ENCODE measurements around the gene SPSB1. TPM values are rescaled to one million over a fixed set of nuclear protein-coding genes. Genes with fewer than 3 reads are reported as not detected.

Gene SPSB1
- total RNA-seq, 1 experiment from 2014 or later, result 2.9 TPM

- Histone ChIP-seq H2BK15ac (ENCODE audit: low read depth, low read length) (no peak overlapping the region), H3K14ac (ENCODE audit: insufficient read depth, low read length) (no peak overlapping the region), H3K79me2 (ENCODE audit: insufficient read depth, low read length) (no peaks in the 10 kb centered on the region), H3T11ph (ENCODE audit: low read length) (no peak overlapping the region), H3K9me3 (ENCODE audit: control insufficient read depth, low read depth, low read length) (no peaks in the 10 kb centered on the region), H3K23ac (ENCODE audit: insufficient read length, low read depth, low read length) (no peak overlapping the region), H3K4ac (ENCODE audit: low read depth, low read length) (no peak overlapping the region), H3K79me1 (ENCODE audit: insufficient read depth, low read depth, low read length, poor library complexity, severe bottlenecking) (no peaks in the 10 kb centered on the region), H3K27ac (ENCODE audit: insufficient read length, low read depth, low read length) (no peak overlapping the region), H3K9ac (ENCODE audit: extremely low read depth, insufficient read length, low read length) (no peak overlapping the region), H3K18ac (ENCODE audit: insufficient read length, low read depth, low read length) (no peak overlapping the region), H2BK12ac (ENCODE audit: insufficient read length, low read depth, low read length) (no peak overlapping the region), H3K4me2 (ENCODE audit: insufficient read depth, insufficient read length, low read length) (no peak overlapping the region), H4K20me1 (ENCODE audit: control insufficient read depth, insufficient read depth, insufficient read length) (no peaks in the 10 kb centered on the region), H2BK5ac (ENCODE audit: insufficient read length, low read length) (no peak overlapping the region), H4K5ac (ENCODE audit: insufficient read length, low read depth, low read length) (no peak overlapping the region), H2AFZ (ENCODE audit: low read length) (no peak overlapping the region), H2AK5ac (ENCODE audit: insufficient read length, low read length) (no peak overlapping the region), H3K4me1 (ENCODE audit: insufficient read depth, low read length) (no peaks in the 10 kb centered on the region), H2BK20ac (ENCODE audit: low read depth, low read length, poor library complexity, severe bottlenecking) (no peak overlapping the region), H3K27me3 (ENCODE audit: insufficient read depth, low read length) (no peaks in the 10 kb centered on the region), H4K91ac (ENCODE audit: insufficient read length, low read depth, low read length) (no peak overlapping the region), H2BK120ac (ENCODE audit: low read depth, low read length, poor library complexity, severe bottlenecking) (no peak overlapping the region), H3K56ac (ENCODE audit: insufficient read length, low read depth, low read length) (no peak overlapping the region), H4K8ac (replicated peaks; ENCODE audit: insufficient read length, low read depth, low read length) (no peak overlapping the region), H3K23me2 (ENCODE audit: insufficient read length, low read depth, low read length, poor library complexity, severe bottlenecking) (no peaks in the 10 kb centered on the region)
- Mint-ChIP-seq H3K4me1 (peaks cover 2 to 8% of the 10 kb centered on the region in 2 experiments; a peak in 3 of 4 replicates), H3K36me3 (ENCODE audit: insufficient read depth in 1 of 3, low read depth in 3 of 3) (peaks cover 0 to 9% (median 0%) of the 10 kb centered on the region in 3 experiments; a peak in 2 of 7 replicates), H3K27me3 (ENCODE audit: low read depth) (no peaks in the 10 kb centered on the region), H3K9me3 (no peaks in the 10 kb centered on the region; a peak in 1 of 5 replicates), H3K27ac (no peak overlapping the region), H3K4me3 (no peak overlapping the region)
- no peak for TF ChIP-seq CTCF (conservative IDR thresholded peaks at IDR 0.05)
- WGBS (ENCODE audit: extremely low coverage, insufficient read length, low lambda C conversion rate), result 100% methylated on average over 1 of the region's 2 CpGs
- DNase-seq, result no peak
Observed at GRCh38 chr1:9356829-9357466, 64.3 kb downstream of the SPSB1 start.

All from H9 (cell line).